SK-N-MC (cell line): Measurements from ENCODE around the gene PXDC1.

ENCODE experiments used
- EZH2 ChIP-seq: fragments of 200-600 bp; sonication (generic); IDR thresholded peaks from one replicate; pipeline ENCODE4 v1.6.1; 2017; ENCODE audit warnings: antibody characterized with exemption
- FOXP2 ChIP-seq: optimal IDR thresholded peaks from 2 replicates; pipeline ENCODE3; 2011; ENCODE audit warnings: mild to moderate bottlenecking, moderate library complexity; ENCODE audit not compliant: insufficient read depth; ENCODE audit errors: extremely low read length, control extremely low read depth
- POLR2AphosphoS5 ChIP-seq: IDR thresholded peaks from 2 replicates; pipeline ENCODE4 v1.6.1; 2012; ENCODE audit warnings: mild to moderate bottlenecking, low read depth, low read length, borderline replicate concordance

GRCh38 chr6:3683331-3683730 is 68.2 kb downstream of the PXDC1 start:
- TF ChIP-seq EZH2 (no peak), POLR2AphosphoS5 (no peak), FOXP2 (no peak)
